Body of pancreas (tissue), 4 donors: Measurements from ENCODE around the gene TRNP1.

Source experiments
- CTCF ChIP-seq, 7 experiments: fragments of 450-650 bp in 4 of 7; fragments of 200-600 bp in 3 of 7; sonication (generic) in 3 of 7; IDR thresholded peaks; one replicate each; pipeline ENCODE4 v1.5.1; 2016 to 2019; ENCODE audit warnings: antibody characterized with exemption in 7 of 7
- POLR2A ChIP-seq, 3 donors: fragments of 450-650 bp; IDR thresholded peaks; one replicate each; pipeline ENCODE4 v1.6.1; 2016; ENCODE audit warnings: antibody characterized with exemption in 3 of 3, mild to moderate bottlenecking in 2 of 3

- TF ChIP-seq CTCF (IDR thresholded peaks at IDR 0.05), result no peak
- no peak for TF ChIP-seq POLR2A (IDR thresholded peaks at IDR 0.05)
Measured at GRCh38 chr1:27011976-27012563, 18.6 kb downstream of the TRNP1 start.
